ENCODE results near the gene ATP8A1.

DNA sequence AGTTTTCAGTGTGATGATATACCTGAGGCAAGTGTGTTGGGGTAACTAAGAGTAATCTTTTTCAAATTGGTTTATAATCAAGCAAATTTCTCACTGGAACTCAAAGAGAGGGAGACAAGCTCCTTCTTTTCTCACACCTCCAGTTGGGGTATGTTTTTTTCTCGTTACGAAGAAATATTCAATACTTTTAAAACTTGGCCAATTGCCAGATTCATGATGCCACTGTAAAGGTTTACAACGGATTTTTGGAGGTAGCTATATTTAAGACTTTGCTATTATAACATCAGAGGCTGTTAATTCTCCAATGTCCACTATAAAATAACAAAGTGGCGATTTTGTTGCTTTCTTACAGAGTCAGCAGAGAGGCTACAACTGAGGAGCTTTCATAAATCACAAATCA lies 49.2 kb upstream of the ATP8A1 start:
- TF ChIP-seq, protein P1, sequence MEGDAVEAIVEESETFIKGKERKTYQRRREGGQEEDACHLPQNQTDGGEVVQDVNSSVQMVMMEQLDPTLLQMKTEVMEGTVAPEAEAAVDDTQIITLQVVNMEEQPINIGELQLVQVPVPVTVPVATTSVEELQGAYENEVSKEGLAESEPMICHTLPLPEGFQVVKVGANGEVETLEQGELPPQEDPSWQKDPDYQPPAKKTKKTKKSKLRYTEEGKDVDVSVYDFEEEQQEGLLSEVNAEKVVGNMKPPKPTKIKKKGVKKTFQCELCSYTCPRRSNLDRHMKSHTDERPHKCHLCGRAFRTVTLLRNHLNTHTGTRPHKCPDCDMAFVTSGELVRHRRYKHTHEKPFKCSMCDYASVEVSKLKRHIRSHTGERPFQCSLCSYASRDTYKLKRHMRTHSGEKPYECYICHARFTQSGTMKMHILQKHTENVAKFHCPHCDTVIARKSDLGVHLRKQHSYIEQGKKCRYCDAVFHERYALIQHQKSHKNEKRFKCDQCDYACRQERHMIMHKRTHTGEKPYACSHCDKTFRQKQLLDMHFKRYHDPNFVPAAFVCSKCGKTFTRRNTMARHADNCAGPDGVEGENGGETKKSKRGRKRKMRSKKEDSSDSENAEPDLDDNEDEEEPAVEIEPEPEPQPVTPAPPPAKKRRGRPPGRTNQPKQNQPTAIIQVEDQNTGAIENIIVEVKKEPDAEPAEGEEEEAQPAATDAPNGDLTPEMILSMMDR (IDR thresholded peaks at IDR 0.05 in 4 of 5, conservative IDR thresholded peaks at IDR 0.05 in 1 of 5): no peak
- no peak for TF ChIP-seq POLR2A (IDR thresholded peaks at IDR 0.05)

All from gastrocnemius medialis (tissue), 4 donors.